Measurements from ENCODE around the gene MTF2. TPM values are rescaled to one million over a fixed set of nuclear protein-coding genes. Genes with fewer than 3 reads are reported as not detected.

MTF2 gene
- total RNA-seq, 2 donors from 2014 or later: 26.5 to 33.4 TPM

GRCh38 chr1:93034397-93034796 lies 44.7 kb upstream of the MTF2 start:
- intact Hi-C loops (cut with DNase I): no loop called here
- no peak for DNase-seq
- no peaks in the 10 kb centered on the region for H3K36me3 ChIP-seq
- no peaks in the 10 kb centered on the region for H3K27me3 ChIP-seq
- H3K9me3 ChIP-seq: no peaks in the 10 kb centered on the region
- H3K27ac ChIP-seq: no peak overlapping the region
- no peak overlapping the region for H3K9ac ChIP-seq (ENCODE audit: low read depth in 2 of 2, low read length in 2 of 2)
- no peak overlapping the region for H3K4me3 ChIP-seq
- H3K4me1 ChIP-seq: no peaks in the 10 kb centered on the region
- no peak for TF ChIP-seq CTCF (IDR thresholded peaks at IDR 0.05)

GRCh38 chr1:93036672-93037071 lies 42.4 kb upstream of the MTF2 start:
- TF ChIP-seq CTCF (IDR thresholded peaks at IDR 0.05): no peak
- intact Hi-C loops (cut with DNase I): no loop called here
- Histone ChIP-seq H3K9me3 (no peaks in the 10 kb centered on the region), H3K27ac (no peak overlapping the region), H3K36me3 (no peaks in the 10 kb centered on the region), H3K4me1 (no peaks in the 10 kb centered on the region), H3K4me3 (no peak overlapping the region), H3K27me3 (no peaks in the 10 kb centered on the region), H3K9ac (ENCODE audit: low read depth in 2 of 2, low read length in 2 of 2) (no peak overlapping the region)
- DNase-seq: no peak

GRCh38 chr1:93042187-93043056 lies 36.7 kb upstream of the MTF2 start:
- Histone ChIP-seq H3K4me1 (no peaks in the 10 kb centered on the region), H3K27me3 (no peaks in the 10 kb centered on the region), H3K9me3 (no peaks in the 10 kb centered on the region), H3K36me3 (no peaks in the 10 kb centered on the region), H3K9ac (ENCODE audit: low read depth in 2 of 2, low read length in 2 of 2) (no peak overlapping the region), H3K4me3 (peak overlapping the region; percentile 36), H3K27ac (peak overlapping the region; percentile 80)
- no peak for TF ChIP-seq CTCF (IDR thresholded peaks at IDR 0.05)
- DNase-seq: peak; percentile 45
- intact Hi-C loops (cut with DNase I): no loop called here

- Histone ChIP-seq H3K27me3 (no peaks in the 10 kb centered on the region), H3K27ac (peak overlapping the region; percentile 80), H3K4me1 (no peaks in the 10 kb centered on the region), H3K9ac (ENCODE audit: low read depth in 2 of 2, low read length in 2 of 2) (no peak overlapping the region), H3K4me3 (peak overlapping the region; percentile 36), H3K36me3 (no peaks in the 10 kb centered on the region), H3K9me3 (no peaks in the 10 kb centered on the region)
- no peak for DNase-seq
- intact Hi-C loops (cut with DNase I): no loop called here
- TF ChIP-seq CTCF (IDR thresholded peaks at IDR 0.05): no peak
These were observed 36.0 kb upstream of the MTF2 start for GRCh38 chr1:93043057-93043557.

GRCh38 chr1:93047618-93048017 lies 31.5 kb upstream of the MTF2 start:
- peak; percentile 49 for DNase-seq
- Histone ChIP-seq H3K27me3 (no peaks in the 10 kb centered on the region), H3K4me3 (no peak overlapping the region), H3K36me3 (no peaks in the 10 kb centered on the region), H3K9me3 (no peaks in the 10 kb centered on the region), H3K27ac (no peak overlapping the region), H3K9ac (ENCODE audit: low read depth in 2 of 2, low read length in 2 of 2) (no peak overlapping the region), H3K4me1 (no peaks in the 10 kb centered on the region)
- intact Hi-C loops (cut with DNase I): no loop called here
- no peak for TF ChIP-seq CTCF (IDR thresholded peaks at IDR 0.05)
